Stomach smooth muscle (tissue), 2 donors: ENCODE results near the gene SMARCD1.

ENCODE experiments used
- H3K27ac ChIP-seq: one replicate; pipeline ENCODE4 v1.7.0; 2013; ENCODE audit warnings: mild to moderate bottlenecking, low read length, inconsistent platforms
- H3K27me3 ChIP-seq, 2 donors: one replicate each; pipeline ENCODE4 v1.7.0; 2013; ENCODE audit warnings: low read length in 2 of 2; ENCODE audit not compliant: insufficient read depth in 2 of 2, control insufficient read depth in 1 of 2
- H3K36me3 ChIP-seq, 2 donors: one replicate each; pipeline ENCODE4 v1.7.0; 2013; ENCODE audit warnings: low read length in 2 of 2; ENCODE audit not compliant: control insufficient read depth in 2 of 2, insufficient read depth in 2 of 2
- H3K4me1 ChIP-seq: one replicate; pipeline ENCODE4 v1.7.0; 2013; ENCODE audit warnings: low read length; ENCODE audit not compliant: control insufficient read depth, insufficient read depth
- H3K4me3 ChIP-seq, 2 donors: one replicate each; pipeline ENCODE4 v1.7.0; 2013; ENCODE audit warnings: low read length in 2 of 2
- H3K9ac ChIP-seq, 2 donors: one replicate each; pipeline ENCODE4 v1.7.0; 2013; ENCODE audit warnings: low read length in 2 of 2, mild to moderate bottlenecking in 1 of 2
- H3K9me3 ChIP-seq, 2 donors: one replicate each; pipeline ENCODE4 v1.7.0; 2013; ENCODE audit warnings: low read length in 2 of 2; ENCODE audit not compliant: control insufficient read depth in 2 of 2
- donor health status: healthy.
- donor health status: Pancreatic carcinoma.

SMARCD1 gene

DNA sequence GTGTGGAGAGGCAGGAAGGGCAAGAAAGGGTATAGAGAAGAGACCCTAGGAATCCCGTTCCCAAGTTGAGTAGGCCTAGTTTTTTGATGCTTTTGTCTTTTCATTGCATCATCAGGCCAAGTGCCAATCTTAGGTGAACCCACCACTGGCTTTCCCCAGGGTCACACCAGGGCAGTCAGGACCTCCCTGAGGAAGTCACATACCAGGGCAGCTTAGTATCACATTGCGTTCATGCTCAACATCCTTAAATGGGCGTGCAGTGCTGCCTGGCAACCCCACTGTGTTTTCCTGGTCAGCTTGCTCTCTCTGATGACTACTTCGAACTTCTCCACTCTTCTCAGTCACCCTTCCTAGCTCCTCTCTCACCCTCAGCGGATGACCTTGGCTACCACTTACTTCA lies 18.7 kb upstream of the SMARCD1 start:
- Histone ChIP-seq H3K4me3 (peak overlapping the region in 1 of 2 donors; percentile 22), H3K4me1 (peaks cover 16% of the 10 kb centered on the region), H3K27me3 (no peaks in the 10 kb centered on the region), H3K9ac (no peak overlapping the region), H3K27ac (peak overlapping the region; percentile 24), H3K9me3 (no peaks in the 10 kb centered on the region), H3K36me3 (no peaks in the 10 kb centered on the region)

DNA sequence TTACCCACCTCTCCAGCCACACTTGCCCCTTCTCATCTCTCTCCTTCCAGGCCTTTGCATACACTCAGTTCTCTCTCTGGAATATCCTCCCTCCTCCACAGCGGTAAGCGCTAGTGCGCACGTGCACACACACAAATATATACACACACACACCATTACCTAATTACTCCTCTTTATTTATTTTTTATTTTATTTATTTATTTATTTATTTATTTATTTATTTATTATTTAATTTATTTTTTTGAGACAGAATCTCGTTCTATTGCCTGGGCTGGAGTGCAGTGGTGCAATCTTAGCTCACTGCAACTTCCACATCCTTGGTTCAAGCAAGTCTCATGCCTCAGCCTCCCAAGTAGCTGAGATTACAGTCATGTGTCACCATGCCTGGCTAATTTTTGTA lies 16.1 kb upstream of the SMARCD1 start:
- Histone ChIP-seq H3K9me3 (no peaks in the 10 kb centered on the region), H3K4me1 (peaks cover 13% of the 10 kb centered on the region)

DNA sequence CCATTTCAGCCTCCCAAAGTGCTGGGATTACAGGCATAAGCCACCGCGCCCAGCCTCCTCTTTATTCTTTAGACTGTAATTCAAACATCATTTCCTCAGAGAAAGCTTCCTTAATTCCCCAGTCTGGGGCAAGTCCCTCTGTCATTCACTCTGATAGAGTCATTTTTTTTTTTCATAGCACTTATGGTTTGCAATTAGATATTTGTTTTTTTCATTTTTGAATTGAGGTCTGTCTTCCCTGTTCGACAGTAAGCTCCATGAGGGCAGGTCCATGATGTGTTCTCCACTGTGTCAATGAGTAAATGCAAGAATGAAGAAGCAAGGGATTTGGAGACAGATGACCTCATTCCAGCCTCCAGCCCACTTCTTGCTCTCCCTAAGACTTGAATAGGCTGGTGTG lies 15.6 kb upstream of the SMARCD1 start:
- Histone ChIP-seq H3K9ac (no peak overlapping the region), H3K9me3 (no peaks in the 10 kb centered on the region), H3K4me3 (no peak overlapping the region), H3K27ac (no peak overlapping the region), H3K4me1 (peaks cover 13% of the 10 kb centered on the region), H3K36me3 (no peaks in the 10 kb centered on the region), H3K27me3 (no peaks in the 10 kb centered on the region)

More for the DNA sequence above, 16.1 kb upstream of the SMARCD1 start:
- H3K27me3 ChIP-seq: no peaks in the 10 kb centered on the region
- no peak overlapping the region for H3K27ac ChIP-seq
- no peak overlapping the region for H3K4me3 ChIP-seq
- H3K9ac ChIP-seq: no peak overlapping the region
- no peaks in the 10 kb centered on the region for H3K36me3 ChIP-seq

DNA sequence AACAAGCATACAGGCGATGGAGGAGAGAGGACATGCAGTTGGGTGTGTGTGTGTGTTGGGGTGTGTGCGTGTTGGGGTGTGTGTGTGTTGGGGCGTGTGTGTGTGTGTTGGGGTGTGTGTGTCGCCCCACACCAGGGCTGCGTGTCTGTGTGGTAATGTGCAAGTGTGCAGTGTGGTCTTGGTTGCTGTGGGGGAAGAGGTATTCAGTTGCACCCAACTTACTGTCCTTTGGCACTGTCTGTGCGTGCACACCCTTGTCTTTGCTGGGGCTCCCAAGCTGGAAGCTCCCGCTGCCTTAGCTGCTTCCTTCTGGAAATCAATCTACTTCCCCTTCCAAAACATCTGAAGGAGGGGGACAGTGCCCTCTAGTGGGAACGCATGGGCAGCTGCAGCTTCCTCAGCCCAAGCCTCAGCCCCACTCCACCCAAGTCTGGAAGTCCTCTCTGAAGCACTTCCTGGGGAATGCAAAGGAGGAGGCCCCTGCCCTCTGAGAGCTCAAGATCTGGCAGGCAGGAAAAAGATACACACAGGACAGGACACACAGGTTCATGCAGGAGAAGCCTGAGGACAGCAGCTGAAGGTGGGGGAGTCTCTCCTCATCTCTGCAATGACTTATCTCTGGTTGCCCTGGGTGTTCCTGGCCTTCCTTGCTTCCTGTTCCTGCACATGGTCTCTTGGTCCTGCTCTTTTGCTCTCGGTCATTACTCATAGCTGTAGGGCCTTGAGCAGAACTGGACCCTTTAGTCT lies 14.7 kb upstream of the SMARCD1 start:
- Histone ChIP-seq H3K27me3 (no peaks in the 10 kb centered on the region), H3K27ac (no peak overlapping the region), H3K36me3 (no peaks in the 10 kb centered on the region), H3K9me3 (no peaks in the 10 kb centered on the region), H3K9ac (no peak overlapping the region), H3K4me1 (peaks cover 15% of the 10 kb centered on the region), H3K4me3 (peak overlapping the region in 1 of 2 donors; percentile 49)

DNA sequence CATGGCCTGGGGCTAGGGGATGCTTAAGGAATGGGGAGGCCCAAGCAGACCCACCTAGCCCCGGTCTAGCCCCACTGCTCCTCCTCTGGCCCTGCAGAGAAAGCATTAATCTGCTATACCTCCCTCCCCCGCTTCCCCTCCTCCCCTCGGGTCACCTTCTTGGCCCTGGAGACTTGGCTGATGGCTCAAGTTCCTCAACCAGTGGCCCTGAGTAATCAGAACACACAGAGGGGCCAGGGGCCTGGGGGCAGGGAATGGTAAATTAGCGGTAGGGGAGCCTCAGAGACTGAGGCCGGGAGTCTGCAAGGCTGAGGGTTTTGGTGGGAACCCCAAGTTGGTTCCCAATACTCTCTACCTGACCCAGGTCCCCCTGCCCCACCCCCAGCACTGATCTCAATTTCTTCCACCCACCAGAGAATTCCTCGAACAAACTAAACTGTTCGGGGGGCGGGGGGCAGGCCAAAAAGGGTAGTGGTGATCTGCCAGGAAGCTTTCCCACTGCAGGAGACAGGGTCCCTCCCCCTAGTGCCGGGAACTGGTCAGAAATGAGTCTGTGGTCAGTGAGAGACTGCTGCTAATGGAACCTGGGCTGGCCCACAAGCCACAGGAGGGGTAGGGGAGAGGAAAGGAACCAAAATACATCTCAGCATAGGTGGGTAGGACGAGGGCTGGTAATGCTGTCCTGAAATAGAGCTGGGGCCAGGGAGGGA lies 12.8 kb upstream of the SMARCD1 start:
- H3K36me3 ChIP-seq: no peaks in the 10 kb centered on the region
- H3K27me3 ChIP-seq: peaks cover 0 to 2% of the 10 kb centered on the region in 2 donors
- peaks cover 10% of the 10 kb centered on the region for H3K4me1 ChIP-seq
- no peak overlapping the region for H3K9ac ChIP-seq
- no peak overlapping the region for H3K4me3 ChIP-seq
- H3K9me3 ChIP-seq: no peaks in the 10 kb centered on the region
- no peak overlapping the region for H3K27ac ChIP-seq

DNA sequence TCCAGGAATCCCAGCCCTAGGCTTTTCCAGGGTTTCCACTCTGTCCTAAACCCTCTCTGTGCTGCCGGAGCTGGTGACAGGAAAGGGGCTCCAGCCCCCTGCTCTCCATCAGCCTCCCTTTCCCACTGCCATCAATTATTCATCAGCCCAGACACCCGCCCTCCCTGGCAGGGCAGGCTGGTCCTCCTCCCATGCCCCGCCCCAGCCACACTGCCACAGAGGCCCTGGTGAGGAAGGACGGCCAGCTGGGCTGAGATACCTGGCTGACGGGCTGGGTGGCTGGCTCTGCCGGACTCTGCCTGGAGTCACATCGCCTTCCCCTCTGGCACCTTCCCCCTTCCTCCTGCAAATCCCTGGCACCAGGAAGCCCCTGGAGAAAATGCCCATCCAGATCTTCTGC lies 11.9 kb upstream of the SMARCD1 start:
- Histone ChIP-seq H3K9ac (no peak overlapping the region), H3K27ac (no peak overlapping the region), H3K4me1 (peaks cover 10% of the 10 kb centered on the region), H3K36me3 (no peaks in the 10 kb centered on the region), H3K27me3 (peaks cover 0 to 2% of the 10 kb centered on the region in 2 donors), H3K4me3 (no peak overlapping the region), H3K9me3 (no peaks in the 10 kb centered on the region)

DNA sequence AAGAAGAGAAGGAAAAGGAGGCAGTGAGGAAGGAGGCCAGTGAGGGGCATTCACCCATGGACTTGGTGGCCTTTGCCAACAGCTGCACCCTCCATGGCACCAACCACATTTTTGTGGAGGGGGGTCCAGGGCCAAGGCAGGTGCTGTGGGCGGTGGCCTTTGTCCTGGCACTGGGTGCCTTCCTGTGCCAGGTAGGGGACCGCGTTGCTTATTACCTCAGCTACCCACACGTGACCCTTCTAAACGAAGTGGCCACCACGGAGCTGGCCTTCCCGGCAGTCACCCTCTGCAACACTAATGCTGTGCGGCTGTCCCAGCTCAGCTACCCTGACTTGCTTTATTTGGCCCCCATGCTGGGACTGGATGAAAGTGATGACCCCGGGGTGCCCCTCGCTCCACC lies 11.4 kb upstream of the SMARCD1 start:
- no peak overlapping the region for H3K4me3 ChIP-seq
- H3K27me3 ChIP-seq: peaks cover 0 to 2% of the 10 kb centered on the region in 2 donors
- H3K9me3 ChIP-seq: no peaks in the 10 kb centered on the region
- H3K36me3 ChIP-seq: no peaks in the 10 kb centered on the region
- no peak overlapping the region for H3K27ac ChIP-seq
- no peak overlapping the region for H3K9ac ChIP-seq
- H3K4me1 ChIP-seq: peaks cover 10% of the 10 kb centered on the region

DNA sequence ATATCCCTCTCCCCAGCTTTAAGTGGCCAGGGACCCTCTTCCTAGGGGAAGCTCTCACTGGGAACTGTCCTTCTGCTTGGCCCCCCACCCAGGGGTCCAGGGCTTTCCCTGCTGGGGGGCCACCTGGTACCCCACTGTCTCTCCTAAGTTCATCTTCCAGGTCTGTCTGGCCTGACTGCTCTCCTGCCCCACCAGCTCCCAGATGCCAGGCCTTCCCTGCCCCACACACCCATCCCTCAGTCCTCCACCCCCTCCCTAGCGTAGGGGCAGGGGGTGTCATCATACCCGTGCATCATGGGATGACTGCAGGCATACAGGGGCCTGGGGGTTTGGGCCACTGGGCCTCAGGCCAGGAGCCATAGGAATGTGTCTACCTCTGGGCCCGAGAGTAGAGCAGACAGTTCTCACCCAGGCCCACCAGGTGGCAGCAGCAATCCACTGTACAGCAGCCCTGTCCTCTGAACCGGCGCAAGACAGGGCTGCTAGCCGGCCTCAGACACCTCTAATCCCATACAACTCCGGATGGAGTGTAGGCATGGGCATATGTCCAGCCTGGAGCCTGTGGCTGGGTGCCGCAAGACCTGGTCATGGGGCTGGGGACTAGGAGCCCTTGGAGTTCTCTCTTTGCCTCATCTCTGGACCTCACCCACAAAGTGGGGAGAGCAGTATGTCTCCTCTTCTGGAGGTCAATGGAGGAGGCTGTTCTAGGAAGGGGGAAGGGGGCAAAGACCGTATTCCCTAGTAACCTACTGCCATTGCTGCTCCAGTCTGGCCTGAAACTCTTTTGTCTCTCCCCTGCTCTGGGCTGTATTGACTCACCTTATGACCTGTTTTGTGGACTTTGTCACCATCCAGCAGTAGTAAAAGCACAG lies 10.0 kb upstream of the SMARCD1 start:
- no peaks in the 10 kb centered on the region for H3K36me3 ChIP-seq
- no peak overlapping the region for H3K9ac ChIP-seq
- no peak overlapping the region for H3K4me3 ChIP-seq
- peaks cover 0 to 2% of the 10 kb centered on the region in 2 donors for H3K27me3 ChIP-seq
- no peaks in the 10 kb centered on the region for H3K9me3 ChIP-seq
- peaks cover 9% of the 10 kb centered on the region for H3K4me1 ChIP-seq
- H3K27ac ChIP-seq: no peak overlapping the region

DNA sequence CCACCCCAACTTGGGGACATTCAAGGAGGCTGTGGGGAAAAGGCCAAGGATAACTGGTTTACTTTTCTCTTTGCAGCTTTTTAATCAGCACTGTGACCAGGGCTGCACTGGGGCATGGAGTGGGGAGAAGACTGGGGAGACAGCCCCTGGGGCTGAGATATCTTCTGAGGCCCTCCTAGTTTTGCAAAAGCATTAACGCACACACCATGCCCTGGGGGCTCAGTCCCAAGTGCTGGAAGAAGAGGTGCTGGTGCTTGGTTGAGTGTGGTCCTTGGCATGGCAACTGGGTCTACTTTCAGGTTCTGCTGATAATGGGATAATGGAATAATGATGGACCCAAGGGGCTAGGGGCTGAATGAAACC lies 9.4 kb upstream of the SMARCD1 start:
- H3K9ac ChIP-seq: no peak overlapping the region
- H3K27ac ChIP-seq: no peak overlapping the region

DNA sequence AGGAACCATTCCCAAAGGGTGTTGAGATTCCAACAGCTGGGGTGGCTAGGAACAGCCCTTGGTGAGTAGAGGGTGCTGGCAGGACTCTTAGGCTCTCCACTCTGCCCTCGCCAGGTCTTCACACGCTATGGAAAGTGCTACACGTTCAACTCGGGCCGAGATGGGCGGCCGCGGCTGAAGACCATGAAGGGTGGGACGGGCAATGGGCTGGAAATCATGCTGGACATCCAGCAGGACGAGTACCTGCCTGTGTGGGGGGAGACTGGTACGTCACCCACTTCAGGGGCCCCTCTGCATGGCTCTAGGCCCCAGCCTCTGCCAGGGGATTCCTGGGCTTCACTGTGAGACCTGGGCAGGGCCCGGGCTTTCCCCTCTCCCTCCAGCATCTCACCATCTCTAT lies 8.0 kb upstream of the SMARCD1 start:
- Histone ChIP-seq H3K27me3 (peaks cover 0 to 2% of the 10 kb centered on the region in 2 donors), H3K4me3 (no peak overlapping the region), H3K9ac (no peak overlapping the region), H3K9me3 (no peaks in the 10 kb centered on the region), H3K36me3 (no peaks in the 10 kb centered on the region), H3K27ac (no peak overlapping the region), H3K4me1 (peaks cover 4% of the 10 kb centered on the region)

More for the DNA sequence above, 9.4 kb upstream of the SMARCD1 start:
- no peaks in the 10 kb centered on the region for H3K36me3 ChIP-seq
- H3K9me3 ChIP-seq: no peaks in the 10 kb centered on the region
- H3K4me3 ChIP-seq: no peak overlapping the region
- peaks cover 4% of the 10 kb centered on the region for H3K4me1 ChIP-seq
- peaks cover 0 to 2% of the 10 kb centered on the region in 2 donors for H3K27me3 ChIP-seq
